Neuronal stem cell (in vitro differentiated cells): ENCODE results near the gene CACNA1C.

Experiments used
- DNase-seq: peaks from one replicate; pipeline ENCODE4 v3.0.0-alpha.2; 2013; ENCODE audit warnings: low spot score
- H2AFZ ChIP-seq: one replicate; pipeline ENCODE4 v1.6.1; 2013; ENCODE audit warnings: mild to moderate bottlenecking, low read length, inconsistent platforms
- H2AK5ac ChIP-seq: 2 replicates; pipeline ENCODE4 v1.6.1; 2013; ENCODE audit warnings: low read depth, mild to moderate bottlenecking, inconsistent platforms, low read length, moderate library complexity, mixed read lengths
- H2BK120ac ChIP-seq: 2 replicates; pipeline ENCODE4 v1.6.1; 2013; ENCODE audit warnings: low read depth, mild to moderate bottlenecking, inconsistent platforms, low read length, moderate library complexity, mixed read lengths
- H2BK12ac ChIP-seq: one replicate; pipeline ENCODE4 v1.6.1; 2013; ENCODE audit warnings: low read length, inconsistent platforms
- H2BK15ac ChIP-seq: 2 replicates; pipeline ENCODE4 v1.6.1; 2013; ENCODE audit warnings: mild to moderate bottlenecking, low read length, inconsistent platforms, mixed read lengths
- H2BK5ac ChIP-seq: one replicate; pipeline ENCODE4 v1.6.1; 2013; ENCODE audit warnings: inconsistent platforms, mild to moderate bottlenecking, low read length, moderate library complexity
- H3K14ac ChIP-seq: one replicate; pipeline ENCODE4 v1.6.1; 2013; ENCODE audit warnings: low read length, inconsistent platforms
- H3K18ac ChIP-seq: 2 replicates; pipeline ENCODE4 v1.6.1; 2013; ENCODE audit warnings: low read length, inconsistent platforms
- H3K23ac ChIP-seq: 2 replicates; pipeline ENCODE4 v1.6.1; 2013; ENCODE audit warnings: low read depth, mild to moderate bottlenecking, mixed read lengths, low read length, inconsistent platforms; ENCODE audit not compliant: poor library complexity
- H3K27ac ChIP-seq: replicated peaks from 3 replicates; pipeline ENCODE4 v1.5.1; 2013; ENCODE audit warnings: low read length, inconsistent platforms
- H3K27me3 ChIP-seq, 3 experiments: 2 replicates each; pipeline ENCODE4 v1.6.1; 2013; ENCODE audit warnings: low read length in 3 of 3, mild to moderate bottlenecking in 2 of 3, inconsistent platforms in 1 of 3, low read depth in 1 of 3, mixed read lengths in 1 of 3, moderate library complexity in 1 of 3; ENCODE audit not compliant: control insufficient read depth in 3 of 3, insufficient read depth in 3 of 3
- H3K36me3 ChIP-seq, 2 donors: replicated peaks in 1 of 2; 2 replicates each; pipeline ENCODE4 v1.6.1; 2013; ENCODE audit warnings: low read length in 2 of 2; ENCODE audit not compliant: control insufficient read depth in 2 of 2, insufficient read depth in 2 of 2
- H3K4ac ChIP-seq: 2 replicates; pipeline ENCODE4 v1.6.1; 2013; ENCODE audit warnings: inconsistent platforms, mild to moderate bottlenecking, low read length, moderate library complexity
- H3K4me1 ChIP-seq, 2 donors: 1 replicate in 1 of 2; 2 replicates in 1 of 2; pipeline ENCODE4 v1.6.1; 2013; ENCODE audit warnings: low read length in 2 of 2, low read depth in 1 of 2; ENCODE audit not compliant: control insufficient read depth in 2 of 2, insufficient read depth in 1 of 2
- H3K4me2 ChIP-seq: one replicate; pipeline ENCODE4 v1.6.1; 2013; ENCODE audit warnings: mild to moderate bottlenecking, low read length, inconsistent platforms; ENCODE audit not compliant: insufficient read depth, poor library complexity, severe bottlenecking
- H3K4me3 ChIP-seq, 2 donors: 2 replicates each; pipeline ENCODE4 v1.5.1; 2013; ENCODE audit warnings: low read length in 2 of 2, mild to moderate bottlenecking in 2 of 2, inconsistent platforms in 1 of 2, moderate library complexity in 1 of 2
- H3K79me1 ChIP-seq: one replicate; pipeline ENCODE4 v1.6.1; 2013; ENCODE audit warnings: low read depth, mild to moderate bottlenecking, inconsistent platforms, low read length, moderate library complexity
- H3K9ac ChIP-seq: one replicate; pipeline ENCODE4 v1.6.1; 2013; ENCODE audit warnings: mild to moderate bottlenecking, low read depth, low read length, inconsistent platforms; ENCODE audit not compliant: poor library complexity
- H3K9me3 ChIP-seq, 2 donors: replicated peaks in 1 of 2; 2 replicates each; pipeline versions ENCODE3 to v1.6.1; 2013; ENCODE audit warnings: low read length in 2 of 2, mild to moderate bottlenecking in 2 of 2, inconsistent platforms in 1 of 2, low read depth in 1 of 2, mixed read lengths in 1 of 2, moderate library complexity in 1 of 2; ENCODE audit not compliant: control insufficient read depth in 2 of 2, insufficient read depth in 1 of 2
- H4K8ac ChIP-seq: one replicate; pipeline ENCODE4 v1.6.1; 2013; ENCODE audit warnings: low read depth, mild to moderate bottlenecking, inconsistent platforms, low read length, moderate library complexity
- H4K91ac ChIP-seq: one replicate; pipeline ENCODE4 v1.6.1; 2013; ENCODE audit warnings: low read length, low read depth, mild to moderate bottlenecking, inconsistent platforms; ENCODE audit not compliant: poor library complexity
- WGBS, 2 donors: extraction: QIAGEN DNeasy Blood & Tissue Kit; methylation state at CpG; one replicate each; pipeline ENCODE4 v1.1.7; 2013; ENCODE audit warnings: missing lambda C conversion rate in 2 of 2, mixed read lengths in 1 of 2; ENCODE audit not compliant: insufficient read length in 2 of 2, insufficient replicate concordance in 1 of 2; ENCODE audit errors: extremely low coverage in 2 of 2; 5-methylcytosine and 5-hydroxymethylcytosine counted together

Gene CACNA1C

DNA sequence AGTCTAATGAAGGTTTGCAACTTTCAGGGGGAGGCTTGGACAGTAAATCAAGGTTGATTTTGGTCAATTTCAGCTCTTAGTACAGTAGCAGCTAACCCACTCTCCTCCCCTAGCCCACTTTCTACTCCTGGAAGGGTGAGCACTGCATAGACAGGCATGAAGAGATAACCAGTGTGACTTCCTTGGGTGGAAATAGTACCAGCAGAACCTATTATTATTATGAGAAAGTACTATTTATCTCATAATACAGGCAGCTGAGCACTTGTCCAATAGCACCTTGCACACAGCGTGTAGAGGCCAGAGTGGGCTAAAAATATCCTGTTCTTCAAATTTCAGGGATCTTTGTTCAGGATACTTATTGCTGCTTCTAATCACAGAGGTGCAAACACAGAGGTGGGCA lies 645.8 kb downstream of the CACNA1C start:
- no peaks in the 10 kb centered on the region for H3K36me3 ChIP-seq
- H3K79me1 ChIP-seq: no peaks in the 10 kb centered on the region
- H3K18ac ChIP-seq: no peak overlapping the region
- no peaks in the 10 kb centered on the region for H3K9me3 ChIP-seq
- H3K4ac ChIP-seq: no peak overlapping the region
- no peak overlapping the region for H3K14ac ChIP-seq
- H3K27me3 ChIP-seq: peaks cover 0 to 20% (median 0%) of the 10 kb centered on the region in 3 experiments
- no peak overlapping the region for H2BK15ac ChIP-seq
- H2AFZ ChIP-seq: no peak overlapping the region
- no peak overlapping the region for H4K8ac ChIP-seq
- H3K9ac ChIP-seq: no peak overlapping the region
- H2BK5ac ChIP-seq: no peak overlapping the region
- no peak overlapping the region for H3K4me3 ChIP-seq
- WGBS, 2 donors: no CpG with 5 or more reads among the region's 1 CpG
- no peak overlapping the region for H2AK5ac ChIP-seq
- no peak overlapping the region for H2BK120ac ChIP-seq
- no peak overlapping the region for H4K91ac ChIP-seq
- H3K4me2 ChIP-seq: no peak overlapping the region
- no peak overlapping the region for H2BK12ac ChIP-seq
- DNase-seq: no peak
- no peak overlapping the region for H3K27ac ChIP-seq
- no peak overlapping the region for H3K23ac ChIP-seq
- no peaks in the 10 kb centered on the region for H3K4me1 ChIP-seq

DNA sequence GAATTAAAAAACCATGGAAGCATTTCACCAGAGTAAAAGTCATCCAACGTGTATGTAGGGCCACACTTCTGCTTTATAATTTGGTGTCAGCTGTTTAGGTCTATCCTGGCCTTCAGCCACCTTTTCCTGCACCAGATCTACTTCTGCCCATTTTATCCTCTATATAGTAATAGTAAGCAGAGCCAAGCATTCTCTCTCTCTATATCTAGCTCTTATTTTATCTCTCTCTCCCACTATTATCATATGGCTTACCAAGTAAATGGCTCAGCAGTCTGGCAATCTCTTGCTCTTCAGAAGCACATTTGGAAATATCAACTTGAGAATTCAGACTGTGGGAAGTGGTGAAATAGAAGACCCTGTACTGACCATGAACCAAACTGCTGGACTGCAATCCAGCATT lies 657.9 kb downstream of the CACNA1C start:
- H3K4me3 ChIP-seq: no peak overlapping the region
- no peak overlapping the region for H4K91ac ChIP-seq
- no peaks in the 10 kb centered on the region for H3K79me1 ChIP-seq
- WGBS, 2 donors: no CpG with 5 or more reads among the region's 1 CpG
- no peak overlapping the region for H2BK120ac ChIP-seq
- H3K27me3 ChIP-seq: peaks cover 0 to 10% (median 0%) of the 10 kb centered on the region in 3 experiments
- H3K14ac ChIP-seq: no peak overlapping the region
- H2BK15ac ChIP-seq: no peak overlapping the region
- no peak overlapping the region for H3K9ac ChIP-seq
- no peak overlapping the region for H3K27ac ChIP-seq
- no peak overlapping the region for H2AFZ ChIP-seq
- H3K4me1 ChIP-seq: no peaks in the 10 kb centered on the region
- no peak for DNase-seq
- H3K4me2 ChIP-seq: no peak overlapping the region
- H3K9me3 ChIP-seq: no peaks in the 10 kb centered on the region
- H4K8ac ChIP-seq: no peak overlapping the region
- no peak overlapping the region for H3K23ac ChIP-seq
- H3K18ac ChIP-seq: no peak overlapping the region
- H3K4ac ChIP-seq: no peak overlapping the region
- no peak overlapping the region for H2AK5ac ChIP-seq
- no peak overlapping the region for H2BK5ac ChIP-seq
- H3K36me3 ChIP-seq: no peaks in the 10 kb centered on the region
- H2BK12ac ChIP-seq: no peak overlapping the region

GRCh38 chr12:2719392-2719791 lies 666.6 kb downstream of the CACNA1C start:
- Histone ChIP-seq H2BK15ac (no peak overlapping the region), H3K4me3 (no peak overlapping the region), H3K9ac (peak overlapping the region; percentile 27), H3K27me3 (peaks cover 0 to 3% (median 0%) of the 10 kb centered on the region in 3 experiments), H2AK5ac (no peak overlapping the region), H3K9me3 (no peaks in the 10 kb centered on the region), H4K8ac (peak overlapping the region; percentile 58), H3K79me1 (no peaks in the 10 kb centered on the region), H2AFZ (no peak overlapping the region), H2BK120ac (no peak overlapping the region), H3K4me1 (peaks cover 0 to 2% of the 10 kb centered on the region in 2 donors), H3K27ac (no peak overlapping the region), H3K4ac (no peak overlapping the region), H3K23ac (no peak overlapping the region), H4K91ac (no peak overlapping the region), H3K4me2 (no peak overlapping the region), H3K14ac (no peak overlapping the region), H2BK5ac (no peak overlapping the region), H3K36me3 (no peaks in the 10 kb centered on the region), H3K18ac (no peak overlapping the region), H2BK12ac (no peak overlapping the region)
- no peak for DNase-seq
- no CpG with 5 or more reads among the region's 2 CpGs for WGBS, 2 donors

DNA sequence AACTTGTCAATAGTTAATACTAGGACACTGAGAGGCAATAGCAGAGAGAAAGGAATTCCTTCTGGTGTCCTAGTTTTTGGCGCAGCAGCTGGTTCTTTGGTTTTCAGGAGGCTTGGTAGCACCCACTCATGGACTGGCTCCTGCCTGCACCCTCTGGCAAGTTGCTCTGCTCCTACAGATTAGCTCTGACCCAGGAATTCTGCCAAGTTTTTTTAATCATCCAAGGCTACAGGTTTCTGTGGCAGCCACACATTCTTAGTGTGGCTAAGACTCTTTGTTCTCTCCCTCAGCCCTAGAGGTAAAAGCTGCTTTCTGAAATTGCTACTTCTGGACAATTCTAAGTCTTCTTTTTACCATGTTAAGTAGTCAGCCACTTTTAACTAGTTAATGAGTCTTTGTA lies 670.0 kb downstream of the CACNA1C start:
- Histone ChIP-seq H3K18ac (no peak overlapping the region), H3K4me1 (peaks cover 0 to 2% of the 10 kb centered on the region in 2 donors), H2AFZ (no peak overlapping the region), H3K4me3 (no peak overlapping the region), H2BK5ac (no peak overlapping the region), H2BK120ac (no peak overlapping the region), H2AK5ac (no peak overlapping the region), H3K9me3 (no peaks in the 10 kb centered on the region), H3K27me3 (peaks cover 0 to 5% (median 2%) of the 10 kb centered on the region in 3 experiments), H3K4me2 (no peak overlapping the region), H4K8ac (no peak overlapping the region), H3K36me3 (no peaks in the 10 kb centered on the region), H2BK15ac (no peak overlapping the region), H2BK12ac (no peak overlapping the region), H3K23ac (no peak overlapping the region), H4K91ac (no peak overlapping the region), H3K79me1 (no peaks in the 10 kb centered on the region), H3K27ac (no peak overlapping the region), H3K14ac (no peak overlapping the region), H3K4ac (no peak overlapping the region), H3K9ac (no peak overlapping the region)
- WGBS, 2 donors: no CpG with 5 or more reads among the region's 1 CpG
- no peak for DNase-seq
